Suppressor macrophage treated with lipopolysaccharide for 1 hour (primary cell): Measurements from ENCODE around the gene ADPRS.
A peak's percentile ranks its signal among the peaks of the same experiment; 100 is the strongest.

Experiments
- DNase-seq, 3 donors: peaks; one replicate each; pipeline ENCODE4 v3.0.0-alpha.2; 2020 to 2022

The ADPRS gene

GRCh38 chr1:36088265-36088576, 471 bp upstream of the ADPRS start:
- no peak for DNase-seq

DNA sequence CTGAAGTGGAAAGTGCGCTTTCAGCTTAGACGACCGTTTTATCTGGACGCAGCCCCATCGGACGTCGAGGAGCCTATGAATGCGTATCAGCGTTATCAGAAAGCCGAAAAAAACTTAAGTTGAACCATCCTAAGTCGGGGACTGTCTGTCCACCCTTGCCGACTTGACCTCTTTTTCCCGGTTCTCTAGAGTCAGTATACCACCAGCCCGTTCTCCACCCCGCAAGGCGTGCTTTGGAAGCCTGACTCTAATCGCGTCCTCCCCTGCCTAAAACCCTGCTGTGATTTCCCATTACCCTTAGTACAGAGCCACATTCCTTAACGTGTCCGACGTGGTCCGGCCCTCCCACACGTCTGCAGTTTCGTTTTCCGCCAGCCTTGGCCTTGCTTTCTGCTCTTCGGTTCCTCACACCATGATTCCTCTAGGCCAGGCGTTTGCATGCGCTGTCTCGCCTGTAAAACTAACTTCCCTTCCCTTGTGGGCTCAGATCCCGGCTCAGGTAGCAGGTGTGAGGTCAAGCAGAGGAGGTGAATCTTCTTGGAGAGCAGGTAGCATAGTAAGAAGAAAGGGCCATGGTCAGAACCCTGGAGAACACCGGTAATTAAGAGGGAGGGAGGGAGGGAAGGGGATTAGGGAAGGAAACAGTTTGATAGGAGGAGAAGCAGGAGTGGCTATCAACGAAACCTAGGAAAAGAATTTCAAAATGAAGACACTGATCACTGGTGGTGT, 865 bp downstream of the ADPRS start:
- peak; percentile 81 to 90 (median 88) for DNase-seq

- DNase-seq = no peak
Measured at GRCh38 chr1:36091141-36091540, 2.4 kb downstream of the ADPRS start.

- DNase-seq = no peak
Measured at GRCh38 chr1:36091698-36092097, 3.0 kb downstream of the ADPRS start.

DNA sequence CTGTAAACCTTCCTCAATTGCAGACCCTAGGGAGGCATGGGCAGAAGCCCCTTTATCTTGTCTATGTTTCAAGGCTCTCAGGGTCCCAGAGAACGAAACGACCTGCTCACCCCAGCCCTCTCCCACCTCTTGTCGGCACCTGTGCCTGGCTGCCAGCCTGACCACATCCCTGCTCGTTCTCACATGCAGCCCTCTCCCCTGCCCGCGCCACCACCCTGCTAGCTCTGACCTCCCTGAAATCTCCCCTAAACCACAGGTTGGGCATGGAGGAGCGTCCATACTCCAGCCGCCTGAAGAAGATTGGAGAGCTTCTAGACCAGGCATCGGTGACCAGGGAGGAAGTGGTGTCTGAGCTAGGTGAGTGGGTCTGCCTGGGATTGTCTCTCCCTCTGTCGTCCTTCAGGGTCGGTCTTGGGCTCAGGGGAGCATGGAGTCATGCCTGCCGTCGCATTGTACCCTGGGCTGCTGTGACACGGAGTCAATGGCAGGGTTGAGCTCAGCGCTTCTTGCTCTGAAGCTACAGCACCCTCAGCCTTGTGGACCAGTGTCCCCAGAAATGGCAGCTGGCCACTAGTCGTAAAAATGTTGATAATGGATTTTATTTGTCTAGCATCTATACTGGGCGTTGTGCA, 3.6 kb downstream of the ADPRS start:
- no peak for DNase-seq

- DNase-seq = no peak
Measured at GRCh38 chr1:36092798-36093185, 4.1 kb downstream of the ADPRS start.

DNA sequence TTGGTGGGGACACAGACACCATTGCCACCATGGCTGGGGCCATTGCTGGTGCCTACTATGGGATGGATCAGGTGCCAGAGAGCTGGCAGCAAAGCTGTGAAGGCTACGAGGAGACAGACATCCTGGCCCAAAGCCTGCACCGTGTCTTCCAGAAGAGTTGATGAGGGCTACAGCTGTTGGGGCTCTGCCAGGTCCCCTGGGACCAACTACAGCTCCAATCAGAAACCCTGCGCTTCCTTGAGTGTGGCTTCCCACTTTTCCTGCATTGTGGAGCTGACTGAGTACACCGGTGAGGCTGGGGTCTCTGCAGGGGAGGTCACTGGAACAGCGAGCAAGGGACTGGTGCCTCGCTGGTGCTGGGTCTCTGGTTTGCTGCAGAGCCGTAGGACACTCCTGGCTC, 4.5 kb downstream of the ADPRS start:
- DNase-seq = no peak

DNA sequence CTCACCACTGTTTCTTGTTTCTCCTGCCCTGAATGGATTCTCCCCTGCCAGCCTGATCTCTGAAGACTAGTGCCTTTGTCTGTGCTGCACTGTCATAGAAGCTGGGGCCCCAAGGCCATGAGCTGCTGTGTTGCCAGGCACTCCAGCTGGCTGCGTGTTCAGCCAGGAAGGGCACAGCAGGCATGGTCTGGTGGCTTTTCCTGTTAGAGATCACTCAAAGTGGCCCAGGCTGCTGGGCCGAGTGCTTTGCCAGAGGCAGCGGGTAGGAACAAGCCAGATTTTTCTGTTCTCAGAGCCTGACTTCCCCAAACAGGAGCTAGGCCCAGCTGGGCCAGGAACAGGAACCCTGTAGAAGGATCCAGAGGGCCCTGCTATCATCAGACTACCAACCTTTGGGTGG, 5.2 kb downstream of the ADPRS start:
- DNase-seq = peak in 2 of 3 donors; percentile 13 to 26

DNA sequence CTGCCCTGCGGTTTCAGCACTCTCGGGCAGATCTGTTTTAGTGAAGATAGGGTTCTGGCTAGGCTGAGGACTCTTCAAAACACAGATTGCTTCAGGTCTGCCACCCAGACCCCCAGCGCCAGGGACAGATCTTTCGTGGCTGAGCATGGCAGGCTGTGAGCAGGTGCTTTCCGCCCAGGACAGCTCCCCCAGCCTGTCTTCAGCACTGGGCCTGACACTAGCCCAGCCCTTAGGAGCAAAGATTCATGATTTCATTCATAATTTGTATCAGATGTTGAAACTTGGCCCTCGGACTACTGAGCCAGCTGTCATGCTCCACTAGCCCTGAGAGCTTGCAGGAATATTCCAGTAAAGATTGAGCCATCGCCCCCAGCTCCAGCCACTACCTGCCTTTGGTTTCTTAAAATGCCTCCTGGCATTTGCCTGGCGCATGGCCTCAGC, 5.9 kb downstream of the ADPRS start:
- no peak for DNase-seq

DNA sequence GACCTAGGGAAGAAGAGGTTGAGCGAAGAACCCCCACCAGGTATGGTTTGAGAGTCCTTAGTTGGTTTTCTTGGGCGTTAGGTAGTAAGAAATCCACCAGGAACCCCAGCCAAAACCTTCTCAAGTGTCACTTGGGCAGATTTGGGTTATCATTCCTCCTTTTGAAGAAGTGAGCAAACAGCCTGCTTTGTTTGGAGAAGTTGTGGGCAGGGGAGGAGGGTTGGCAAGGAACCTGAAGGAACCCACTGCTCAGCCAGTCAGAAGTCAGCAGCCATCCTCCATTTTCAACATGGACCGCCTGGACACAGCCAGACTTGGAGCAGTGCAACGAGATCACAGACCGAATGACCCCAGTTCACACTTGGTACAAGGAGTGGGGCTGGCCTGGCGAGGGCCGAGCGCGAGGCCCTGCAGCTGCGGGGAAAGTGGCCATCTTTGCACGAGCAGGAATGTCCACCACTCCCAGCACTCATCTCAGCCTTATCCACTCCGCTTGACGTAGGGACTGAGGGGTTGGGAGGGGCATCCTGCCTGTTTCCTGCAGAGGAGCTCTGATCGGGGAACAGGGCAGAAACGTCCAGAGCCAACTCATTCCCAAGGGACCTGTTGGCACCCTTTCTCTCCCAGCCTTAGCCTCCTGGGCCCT, 7.2 kb downstream of the ADPRS start:
- peak; percentile 55 to 63 (median 60) for DNase-seq

- DNase-seq = no peak
Measured at GRCh38 chr1:36096500-36097432, 8.1 kb downstream of the ADPRS start.

- DNase-seq = no peak
Measured at GRCh38 chr1:36097693-36098585, 9.2 kb downstream of the ADPRS start.

DNA sequence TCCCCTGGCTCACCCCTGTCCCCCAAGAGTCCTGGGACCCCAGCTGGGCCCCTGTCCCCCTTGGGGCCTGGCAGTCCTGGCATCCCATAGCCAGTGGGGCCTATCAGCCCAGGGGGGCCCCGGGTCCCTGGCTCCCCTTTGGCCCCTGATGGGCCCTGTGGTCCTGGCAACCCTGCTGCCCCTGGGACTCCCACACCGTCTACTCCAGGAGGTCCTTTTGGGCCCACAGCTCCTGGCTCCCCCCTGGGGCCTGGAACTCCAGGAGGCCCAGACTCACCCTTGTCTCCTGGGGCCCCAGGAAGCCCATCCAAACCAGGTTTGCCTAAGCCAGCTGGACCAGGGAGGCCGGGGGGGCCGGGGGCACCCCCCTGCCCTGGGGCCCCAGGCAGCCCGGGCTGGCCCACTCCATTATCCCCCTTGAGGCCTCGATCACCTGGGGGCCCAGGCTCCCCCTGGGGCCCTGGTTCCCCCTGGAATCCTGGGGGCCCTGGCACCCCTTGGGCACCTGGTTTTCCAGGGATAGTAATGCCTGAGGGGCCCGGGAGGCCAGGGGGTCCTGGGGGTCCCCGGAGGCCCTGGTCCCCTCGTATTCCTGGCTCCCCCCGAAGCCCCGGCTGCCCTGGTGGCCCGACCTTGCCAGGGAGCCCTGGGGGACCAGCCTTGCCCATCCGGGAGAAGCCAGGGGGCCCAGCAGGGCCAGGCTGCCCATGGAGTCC, 10.1 kb downstream of the ADPRS start:
- no peak for DNase-seq

DNA sequence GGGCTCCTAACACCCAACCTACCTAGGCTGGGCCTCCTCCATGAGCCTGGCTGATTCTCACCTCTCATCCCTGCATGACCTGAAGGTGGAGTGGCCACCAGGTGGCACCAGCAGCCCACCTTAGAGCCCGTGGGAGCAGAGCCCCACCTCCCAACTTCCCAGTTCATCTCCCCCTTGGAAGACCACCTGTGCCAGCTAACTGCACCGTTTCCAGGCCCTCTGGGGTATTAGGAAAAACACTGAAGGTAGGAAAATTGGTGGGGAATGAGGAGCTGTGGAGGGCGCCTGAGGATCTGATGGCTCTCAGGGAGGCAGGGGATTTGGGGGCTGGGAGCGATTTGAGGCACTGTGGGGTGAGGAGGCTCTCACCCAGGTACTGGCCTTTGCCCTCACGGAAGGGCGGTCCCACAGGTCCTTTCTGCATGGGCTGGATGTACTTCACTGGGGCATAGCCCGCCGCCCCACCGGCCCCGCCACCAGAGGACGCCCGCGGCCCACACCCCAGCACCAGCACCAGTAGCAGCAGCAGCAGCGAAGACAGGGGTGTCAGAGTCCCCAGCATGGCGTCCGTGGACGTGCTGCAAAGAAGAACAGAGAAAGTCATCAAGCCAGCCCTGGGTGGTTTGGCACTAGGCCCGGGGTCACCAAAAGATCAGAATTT, 11.1 kb downstream of the ADPRS start:
- DNase-seq = peak; percentile 75 to 87 (median 78)

GRCh38 chr1:36100376-36100775, 11.7 kb downstream of the ADPRS start:
- DNase-seq = no peak

DNA sequence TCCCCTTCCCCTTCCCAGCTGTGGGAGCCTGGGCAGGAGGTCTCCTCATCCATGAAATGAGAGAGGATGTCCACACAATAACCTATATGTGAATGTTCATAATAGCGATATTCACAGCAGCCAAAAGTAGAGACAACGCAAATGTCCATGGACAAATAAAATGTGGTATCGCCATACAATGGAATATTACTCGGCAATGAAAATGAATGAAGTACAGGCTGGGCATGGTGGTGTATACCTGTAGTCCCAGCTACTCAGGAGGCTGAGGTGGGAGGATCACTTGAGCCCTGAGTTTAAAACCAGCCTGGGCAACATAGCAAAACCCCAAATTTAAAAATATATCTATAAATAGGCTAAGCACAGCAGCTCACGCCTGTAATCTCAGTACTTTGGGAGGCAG, 12.9 kb downstream of the ADPRS start:
- no peak for DNase-seq

GRCh38 chr1:36106269-36106668, 17.6 kb downstream of the ADPRS start:
- DNase-seq = no peak

- DNase-seq = no peak
Measured at GRCh38 chr1:36107394-36107793, 18.7 kb downstream of the ADPRS start.

DNA sequence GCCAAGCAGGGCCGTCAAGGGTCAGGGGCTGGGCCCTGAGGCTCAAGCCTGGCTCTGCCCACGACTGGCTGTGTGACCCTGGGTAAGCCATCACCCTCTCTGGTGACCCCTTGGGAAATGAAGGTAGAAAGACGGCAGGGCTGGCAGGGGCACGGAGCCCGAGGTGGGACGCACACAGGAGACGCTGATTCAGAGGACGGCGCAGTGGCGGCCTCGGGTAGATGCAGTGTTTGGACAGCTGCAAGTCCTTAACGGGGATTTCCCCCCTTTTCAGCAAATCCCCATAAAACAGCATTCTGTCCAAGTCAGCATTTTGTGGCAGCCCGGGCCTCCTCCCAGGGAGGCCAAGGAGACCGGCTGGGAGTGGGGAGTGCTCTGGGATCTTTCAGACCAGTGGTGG, 19.6 kb downstream of the ADPRS start:
- no peak for DNase-seq

GRCh38 chr1:36109041-36109679, 20.5 kb downstream of the ADPRS start:
- DNase-seq = no peak
